Parathyroid adenoma (tissue), 2 donors: ENCODE data around the gene PI4K2B.
"Not testable (repeated sequence)": the region's sequence is repeated elsewhere in the genome, so short reads cannot be mapped to it uniquely, and the experiment has no call there.

ENCODE experiments used
- H2AFZ ChIP-seq: fragments of 300-600 bp; sonication (generic); one replicate; pipeline ENCODE4 v1.7.0; 2017; ENCODE audit warnings: antibody characterized with exemption, mild to moderate bottlenecking
- H3K27ac ChIP-seq: fragments of 300-600 bp; sonication (generic); one replicate; pipeline ENCODE4 v1.7.0; 2017
- H3K27me3 ChIP-seq: fragments of 300-600 bp; sonication (generic); one replicate; pipeline ENCODE4 v1.7.0; 2017; ENCODE audit warnings: low read length; ENCODE audit not compliant: control insufficient read depth, insufficient read depth
- H3K36me3 ChIP-seq: fragments of 300-600 bp; sonication (generic); one replicate; pipeline ENCODE4 v1.7.0; 2017; ENCODE audit warnings: low read length; ENCODE audit not compliant: control insufficient read depth, insufficient read depth
- H3K4me1 ChIP-seq: fragments of 300-600 bp; sonication (generic); one replicate; pipeline ENCODE4 v1.7.0; 2017; ENCODE audit warnings: control low read depth
- H3K4me2 ChIP-seq: fragments of 300-600 bp; sonication (generic); one replicate; pipeline ENCODE4 v1.7.0; 2017; ENCODE audit warnings: low read length
- H3K4me3 ChIP-seq: fragments of 300-600 bp; sonication (generic); one replicate; pipeline ENCODE4 v1.7.0; 2017; ENCODE audit warnings: low read depth, low read length
- H3K79me2 ChIP-seq: fragments of 300-600 bp; sonication (generic); one replicate; pipeline ENCODE4 v1.7.0; 2017; ENCODE audit warnings: control low read depth
- H3K9ac ChIP-seq: fragments of 300-600 bp; sonication (generic); one replicate; pipeline ENCODE4 v1.7.0; 2017; ENCODE audit warnings: mild to moderate bottlenecking
- H3K9me3 ChIP-seq: fragments of 300-600 bp; sonication (generic); one replicate; pipeline ENCODE4 v1.7.0; 2017; ENCODE audit warnings: low read length; ENCODE audit not compliant: control insufficient read depth
- TF ChIP-seq, protein P1 (sequence below): fragments of 300-600 bp; sonication (generic); IDR thresholded peaks from one replicate; pipeline ENCODE4 v1.7.0; 2017; ENCODE audit warnings: antibody characterized with exemption, mild to moderate bottlenecking
- donor health status: primary hyperparathyroidism.

PI4K2B gene

DNA sequence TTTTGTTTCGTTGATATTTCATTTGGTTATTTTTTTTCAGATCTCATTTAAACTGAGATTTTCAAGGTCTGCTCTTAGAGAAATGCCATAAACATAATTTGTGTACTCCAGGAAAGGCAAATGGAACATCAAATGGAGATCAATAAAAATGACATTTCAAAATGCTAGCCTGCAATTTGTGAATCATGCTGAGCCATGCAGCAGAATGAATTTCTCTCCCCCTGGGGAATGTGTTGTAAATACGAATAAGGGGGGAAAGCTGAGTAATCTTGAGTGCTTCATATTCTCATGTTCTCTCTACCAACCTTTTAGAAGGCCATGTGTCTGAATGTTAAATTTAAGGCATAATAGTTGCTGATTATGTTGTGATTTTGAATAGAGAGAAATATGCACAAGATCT, 86.5 kb downstream of the PI4K2B start:
- no peak overlapping the region for H3K4me3 ChIP-seq
- H3K4me2 ChIP-seq = no peak overlapping the region
- no peaks in the 10 kb centered on the region for H3K79me2 ChIP-seq
- no peak overlapping the region for H2AFZ ChIP-seq
- H3K9me3 ChIP-seq = no peaks in the 10 kb centered on the region
- no peak overlapping the region for H3K27ac ChIP-seq
- H3K9ac ChIP-seq = no peak overlapping the region
- H3K27me3 ChIP-seq = no peaks in the 10 kb centered on the region
- TF ChIP-seq, protein P1, sequence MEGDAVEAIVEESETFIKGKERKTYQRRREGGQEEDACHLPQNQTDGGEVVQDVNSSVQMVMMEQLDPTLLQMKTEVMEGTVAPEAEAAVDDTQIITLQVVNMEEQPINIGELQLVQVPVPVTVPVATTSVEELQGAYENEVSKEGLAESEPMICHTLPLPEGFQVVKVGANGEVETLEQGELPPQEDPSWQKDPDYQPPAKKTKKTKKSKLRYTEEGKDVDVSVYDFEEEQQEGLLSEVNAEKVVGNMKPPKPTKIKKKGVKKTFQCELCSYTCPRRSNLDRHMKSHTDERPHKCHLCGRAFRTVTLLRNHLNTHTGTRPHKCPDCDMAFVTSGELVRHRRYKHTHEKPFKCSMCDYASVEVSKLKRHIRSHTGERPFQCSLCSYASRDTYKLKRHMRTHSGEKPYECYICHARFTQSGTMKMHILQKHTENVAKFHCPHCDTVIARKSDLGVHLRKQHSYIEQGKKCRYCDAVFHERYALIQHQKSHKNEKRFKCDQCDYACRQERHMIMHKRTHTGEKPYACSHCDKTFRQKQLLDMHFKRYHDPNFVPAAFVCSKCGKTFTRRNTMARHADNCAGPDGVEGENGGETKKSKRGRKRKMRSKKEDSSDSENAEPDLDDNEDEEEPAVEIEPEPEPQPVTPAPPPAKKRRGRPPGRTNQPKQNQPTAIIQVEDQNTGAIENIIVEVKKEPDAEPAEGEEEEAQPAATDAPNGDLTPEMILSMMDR = no peak
- no peaks in the 10 kb centered on the region for H3K36me3 ChIP-seq
- H3K4me1 ChIP-seq = no peaks in the 10 kb centered on the region

DNA sequence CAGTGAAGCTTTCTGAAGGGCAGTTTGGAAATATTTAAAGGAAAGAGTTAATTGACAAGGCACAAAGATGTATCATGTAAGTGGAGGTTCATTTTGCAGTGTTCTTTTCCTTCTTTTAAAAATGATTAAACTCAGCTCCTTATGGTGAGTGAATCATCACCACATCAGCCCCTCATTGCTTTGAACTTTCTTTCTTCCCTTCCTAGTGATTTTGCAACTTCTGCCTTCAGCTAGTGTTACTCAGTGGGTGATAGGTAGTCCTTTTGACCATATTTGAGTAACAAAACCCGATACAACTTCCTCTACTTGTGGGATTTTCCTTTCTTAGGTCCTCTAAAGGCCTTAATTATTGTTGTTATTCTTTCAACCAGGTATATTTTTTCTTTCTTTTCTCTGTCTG, 86.9 kb downstream of the PI4K2B start:
- H3K9ac ChIP-seq = no peak overlapping the region
- H3K9me3 ChIP-seq = no peaks in the 10 kb centered on the region
- TF ChIP-seq, protein P1 = no peak
- no peak overlapping the region for H2AFZ ChIP-seq
- H3K79me2 ChIP-seq = no peaks in the 10 kb centered on the region
- H3K36me3 ChIP-seq = no peaks in the 10 kb centered on the region
- no peaks in the 10 kb centered on the region for H3K4me1 ChIP-seq
- no peak overlapping the region for H3K27ac ChIP-seq
- H3K27me3 ChIP-seq = no peaks in the 10 kb centered on the region
- H3K4me3 ChIP-seq = no peak overlapping the region
- H3K4me2 ChIP-seq = no peak overlapping the region

GRCh38 chr4:25321703-25322102, 87.9 kb downstream of the PI4K2B start:
- H3K27me3 ChIP-seq = no peaks in the 10 kb centered on the region
- H2AFZ ChIP-seq = no peak overlapping the region
- H3K9me3 ChIP-seq = no peaks in the 10 kb centered on the region
- no peaks in the 10 kb centered on the region for H3K36me3 ChIP-seq
- no peaks in the 10 kb centered on the region for H3K4me1 ChIP-seq
- no peak overlapping the region for H3K9ac ChIP-seq
- H3K79me2 ChIP-seq = no peaks in the 10 kb centered on the region
- TF ChIP-seq, protein P1 = no peak
- H3K27ac ChIP-seq = no peak overlapping the region
- H3K4me3 ChIP-seq = no peak overlapping the region
- no peak overlapping the region for H3K4me2 ChIP-seq

DNA sequence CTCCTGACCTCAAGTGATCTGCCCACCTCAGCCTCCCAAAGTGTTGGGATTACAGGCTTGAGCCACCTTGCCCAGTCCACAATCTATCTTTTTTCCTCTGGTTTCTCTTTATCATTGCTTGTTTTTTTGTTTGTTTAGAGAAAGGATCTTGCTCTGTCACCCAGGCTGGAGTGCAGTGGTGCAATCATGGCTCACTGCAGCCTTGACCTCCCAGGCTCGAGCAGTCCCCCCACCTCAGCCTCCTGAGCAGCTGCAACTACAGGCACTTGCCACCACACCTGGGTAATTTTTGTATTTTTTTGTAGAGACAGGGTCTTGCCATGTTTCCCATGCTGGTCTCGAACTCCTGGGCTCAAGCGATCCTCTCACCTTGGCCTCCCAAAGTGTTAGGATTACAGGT, 94.6 kb downstream of the PI4K2B start:
- not testable (repeated sequence) for H3K27me3 ChIP-seq, H3K4me3 ChIP-seq, H3K79me2 ChIP-seq, H2AFZ ChIP-seq, H3K4me1 ChIP-seq, H3K4me2 ChIP-seq, H3K9ac ChIP-seq, H3K27ac ChIP-seq, H3K36me3 ChIP-seq, H3K9me3 ChIP-seq
